Ovary (tissue), 3 donors: Measurements from ENCODE around the gene CFAP61.

ENCODE experiments used
- CTCF ChIP-seq, 3 donors: fragments of 450-650 bp in 2 of 3; fragments of 200-600 bp in 1 of 3; IDR thresholded peaks; one replicate each; pipeline versions ENCODE4 v1.5.1 to v1.8.0; 2016 to 2022; ENCODE audit warnings: antibody characterized with exemption in 3 of 3, mild to moderate bottlenecking in 1 of 3
- POLR2A ChIP-seq: fragments of 450-650 bp; IDR thresholded peaks from one replicate; pipeline ENCODE4 v1.6.1; 2017; ENCODE audit warnings: antibody characterized with exemption, mild to moderate bottlenecking, moderate library complexity
- donor health status: DM: no; HTN: no; CAD: no.

- TF ChIP-seq CTCF (IDR thresholded peaks at IDR 0.05) (no peak), POLR2A (no peak)
These were observed 282.2 kb downstream of the CFAP61 start for GRCh38 chr20:20334489-20334888.
